Forelimb muscle (tissue), 1 donor: Measurements from ENCODE around the gene SCO1. TPM values are rescaled to one million over a fixed set of nuclear protein-coding genes. Genes with fewer than 3 reads are reported as not detected.

Experiments used
- DNase-seq: peaks from one replicate; pipeline ENCODE4 v3.0.0-alpha.2; 2013; ENCODE audit warnings: low read depth
- polyA plus RNA-seq: library from polyadenylated mRNA; unstranded; fragments of 120-200 nt; gene quantifications from one replicate; pipeline ENCODE4 v1.2.1, GENCODE V29; 2013; ENCODE audit not compliant: insufficient read length

SCO1 gene
- polyA plus RNA-seq, 1 donor: 26.1 TPM

GRCh38 chr17:10653987-10654386, 43.3 kb downstream of the SCO1 start:
- DNase-seq: no peak

GRCh38 chr17:10652984-10653659, 44.2 kb downstream of the SCO1 start:
- no peak for DNase-seq

- no peak for DNase-seq
Observed at GRCh38 chr17:10651927-10652326, 45.4 kb downstream of the SCO1 start.

GRCh38 chr17:10649602-10650001, 47.7 kb downstream of the SCO1 start:
- DNase-seq: no peak

- DNase-seq: no peak
Observed at GRCh38 chr17:10648956-10649355, 48.4 kb downstream of the SCO1 start.

- no peak for DNase-seq
Observed at GRCh38 chr17:10648381-10648780, 49.0 kb downstream of the SCO1 start.

GRCh38 chr17:10646392-10646990, 50.8 kb downstream of the SCO1 start:
- DNase-seq: peak; percentile 34

GRCh38 chr17:10640475-10640874, 56.9 kb downstream of the SCO1 start:
- DNase-seq: no peak

- DNase-seq: no peak
Observed at GRCh38 chr17:10638151-10638550, 59.2 kb downstream of the SCO1 start.

GRCh38 chr17:10635290-10635689, 62.0 kb downstream of the SCO1 start:
- no peak for DNase-seq

- DNase-seq: no peak
Observed at GRCh38 chr17:10633738-10634379, 63.5 kb downstream of the SCO1 start.

GRCh38 chr17:10631701-10632100, 65.6 kb downstream of the SCO1 start:
- no peak for DNase-seq

- DNase-seq: no peak
Observed at GRCh38 chr17:10631048-10631700, 66.2 kb downstream of the SCO1 start.

- DNase-seq: no peak
Observed at GRCh38 chr17:10629706-10630105, 67.6 kb downstream of the SCO1 start.

- no peak for DNase-seq
Observed at GRCh38 chr17:10628756-10629155, 68.6 kb downstream of the SCO1 start.

GRCh38 chr17:10626390-10626789, 70.9 kb downstream of the SCO1 start:
- no peak for DNase-seq

GRCh38 chr17:10624969-10625368, 72.4 kb downstream of the SCO1 start:
- no peak for DNase-seq

- no peak for DNase-seq
Observed at GRCh38 chr17:10623737-10624338, 73.5 kb downstream of the SCO1 start.

GRCh38 chr17:10622617-10623485, 74.5 kb downstream of the SCO1 start:
- no peak for DNase-seq
